GM13977 (cell line): ENCODE measurements around the gene RBM17.

ENCODE experiments used
- DNase-seq: peaks from one replicate; pipeline ENCODE4 v3.0.0; 2012; ENCODE audit warnings: low spot score
- CTCF ChIP-seq: IDR thresholded peaks from 2 replicates; pipeline ENCODE4 v1.5.1; 2012; ENCODE audit warnings: mild to moderate bottlenecking, control low read depth; ENCODE audit not compliant: insufficient read depth; ENCODE audit errors: extremely low read depth, missing control alignments
- in situ Hi-C: fragments of 300-500 bp; cut with MboI; formaldehyde crosslinking; loops from one replicate; pipeline ENCODE4 v1.12.0; 2022; ENCODE audit warnings: low sequenced_read_pairs, low pct_unique_long_range_greater_than_20kb, mixed read lengths, inconsistent platforms; ENCODE audit not compliant: unreplicated experiment

The RBM17 gene

GRCh38 chr10:6116806-6117205, 28.0 kb downstream of the RBM17 start:
- no peak for TF ChIP-seq CTCF
- in situ Hi-C loops, result no loop called here

GRCh38 chr10:6117711-6118110, 28.9 kb downstream of the RBM17 start:
- no peak for TF ChIP-seq CTCF
- in situ Hi-C loops, result no loop called here
- no peak for DNase-seq

More at GRCh38 chr10:6116806-6117205, 28.0 kb downstream of the RBM17 start:
- DNase-seq, result no peak

GRCh38 chr10:6119423-6119822, 30.6 kb downstream of the RBM17 start:
- DNase-seq, result no peak
- TF ChIP-seq CTCF, result no peak
- in situ Hi-C loops, result no loop called here

- in situ Hi-C loops, result no loop called here
- TF ChIP-seq CTCF, result no peak
- no peak for DNase-seq
Observed at GRCh38 chr10:6119962-6120361, 31.1 kb downstream of the RBM17 start.

- no peak for DNase-seq
- in situ Hi-C loops, result no loop called here
- no peak for TF ChIP-seq CTCF
Observed at GRCh38 chr10:6120691-6121090, 31.9 kb downstream of the RBM17 start.

- in situ Hi-C loops, result no loop called here
Observed at GRCh38 chr10:6121146-6121545, 32.3 kb downstream of the RBM17 start.

More at GRCh38 chr10:6121146-6121545, 32.3 kb downstream of the RBM17 start:
- no peak for TF ChIP-seq CTCF
- DNase-seq, result no peak
